NB4 (cell line): ENCODE results near the gene ANO1.

Experiments used
- DNase-seq: peaks from one replicate; pipeline ENCODE4 v3.0.0; 2010; ENCODE audit warnings: low read depth
- H3K4me3 ChIP-seq: one replicate; pipeline ENCODE4 v1.5.1; 2011; ENCODE audit warnings: mild to moderate bottlenecking, low read depth, low read length, moderate library complexity
- MYC ChIP-seq: IDR thresholded peaks from 2 replicates; pipeline ENCODE4 v1.6.1; 2011; ENCODE audit warnings: low read depth, low read length
- POLR2A ChIP-seq: IDR thresholded peaks from 2 replicates; pipeline ENCODE4 v1.6.1; 2011; ENCODE audit warnings: mild to moderate bottlenecking; ENCODE audit not compliant: insufficient read length; ENCODE audit errors: extremely low read depth
- TF ChIP-seq, protein P1 (sequence below): IDR thresholded peaks from 2 replicates; pipeline ENCODE4 v1.6.1; 2011; ENCODE audit warnings: low read depth, low read length
- TF ChIP-seq, protein P2 (sequence below): IDR thresholded peaks from one replicate; pipeline ENCODE4 v1.5.1; 2012; ENCODE audit warnings: low read depth, low read length

Gene ANO1

DNA sequence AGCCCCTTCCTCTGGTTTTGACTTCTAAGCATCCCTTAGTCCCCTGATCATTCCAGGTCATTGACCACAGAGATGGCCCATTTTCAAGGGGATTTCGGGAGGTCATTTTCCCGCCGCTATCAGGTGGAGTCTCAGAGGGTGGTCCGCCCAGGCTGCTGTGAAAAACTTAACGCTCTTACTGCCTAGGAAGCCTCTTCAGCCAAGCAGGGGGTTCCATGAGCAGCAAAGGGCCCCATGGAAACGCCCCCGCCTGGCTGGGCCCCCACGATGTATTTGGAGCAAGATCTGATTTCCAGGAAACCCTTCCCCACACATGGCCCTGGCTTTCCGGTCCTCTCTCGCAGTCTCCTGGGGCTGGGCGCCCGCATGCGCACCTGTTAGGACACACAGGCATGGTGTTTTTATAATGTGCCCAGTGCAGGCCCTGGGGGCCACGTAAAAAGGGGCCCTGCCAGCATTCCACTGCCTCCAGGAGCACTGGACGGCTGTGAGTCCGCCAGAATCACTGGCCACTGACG, 32.5 kb downstream of the ANO1 start:
- DNase-seq, result no peak
- no peak overlapping the region for H3K4me3 ChIP-seq
- TF ChIP-seq, protein P1, sequence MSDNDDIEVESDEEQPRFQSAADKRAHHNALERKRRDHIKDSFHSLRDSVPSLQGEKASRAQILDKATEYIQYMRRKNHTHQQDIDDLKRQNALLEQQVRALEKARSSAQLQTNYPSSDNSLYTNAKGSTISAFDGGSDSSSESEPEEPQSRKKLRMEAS, result no peak
- TF ChIP-seq, protein P2, sequence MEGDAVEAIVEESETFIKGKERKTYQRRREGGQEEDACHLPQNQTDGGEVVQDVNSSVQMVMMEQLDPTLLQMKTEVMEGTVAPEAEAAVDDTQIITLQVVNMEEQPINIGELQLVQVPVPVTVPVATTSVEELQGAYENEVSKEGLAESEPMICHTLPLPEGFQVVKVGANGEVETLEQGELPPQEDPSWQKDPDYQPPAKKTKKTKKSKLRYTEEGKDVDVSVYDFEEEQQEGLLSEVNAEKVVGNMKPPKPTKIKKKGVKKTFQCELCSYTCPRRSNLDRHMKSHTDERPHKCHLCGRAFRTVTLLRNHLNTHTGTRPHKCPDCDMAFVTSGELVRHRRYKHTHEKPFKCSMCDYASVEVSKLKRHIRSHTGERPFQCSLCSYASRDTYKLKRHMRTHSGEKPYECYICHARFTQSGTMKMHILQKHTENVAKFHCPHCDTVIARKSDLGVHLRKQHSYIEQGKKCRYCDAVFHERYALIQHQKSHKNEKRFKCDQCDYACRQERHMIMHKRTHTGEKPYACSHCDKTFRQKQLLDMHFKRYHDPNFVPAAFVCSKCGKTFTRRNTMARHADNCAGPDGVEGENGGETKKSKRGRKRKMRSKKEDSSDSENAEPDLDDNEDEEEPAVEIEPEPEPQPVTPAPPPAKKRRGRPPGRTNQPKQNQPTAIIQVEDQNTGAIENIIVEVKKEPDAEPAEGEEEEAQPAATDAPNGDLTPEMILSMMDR, result no peak
- TF ChIP-seq POLR2A, result no peak

DNA sequence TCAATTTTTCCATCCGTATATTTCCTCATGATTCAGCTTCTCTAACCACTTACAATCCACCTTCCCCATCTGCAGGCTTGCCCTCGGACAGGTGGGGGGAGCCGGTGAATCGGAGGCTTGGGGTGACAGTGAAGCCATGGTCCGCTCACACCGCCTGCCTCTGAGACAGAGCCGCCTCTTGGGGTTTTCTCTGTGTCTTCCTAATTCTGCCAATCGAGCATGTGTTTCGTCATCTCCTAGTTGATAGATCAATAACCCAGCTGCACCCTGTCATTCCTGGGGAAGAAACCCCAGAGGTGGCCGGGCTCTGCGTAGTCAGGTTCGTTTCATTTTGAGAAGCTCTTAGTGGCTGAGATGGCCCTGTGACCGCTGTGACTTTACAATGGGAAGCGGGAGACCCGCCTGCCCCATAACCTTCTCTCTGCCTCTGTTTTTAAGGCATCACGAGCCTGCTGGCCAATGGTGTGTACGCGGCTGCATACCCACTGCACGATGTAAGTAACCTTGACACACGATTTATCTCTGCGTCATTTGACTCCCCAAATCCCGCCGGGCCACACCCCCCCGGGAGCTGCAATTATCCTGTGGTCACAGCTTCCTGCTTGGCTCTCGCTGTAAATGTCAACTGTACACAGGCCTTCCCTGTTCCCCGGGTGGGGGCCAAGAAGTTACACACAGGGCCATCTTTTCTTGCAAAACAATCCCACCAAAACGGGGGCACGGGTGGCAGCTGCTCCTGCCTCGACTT, 33.3 kb downstream of the ANO1 start:
- no peak overlapping the region for H3K4me3 ChIP-seq
- TF ChIP-seq POLR2A, result no peak
- TF ChIP-seq, protein P2, result no peak
- no peak for TF ChIP-seq MYC
- TF ChIP-seq, protein P1, result no peak
- DNase-seq, result peak; percentile 78

DNA sequence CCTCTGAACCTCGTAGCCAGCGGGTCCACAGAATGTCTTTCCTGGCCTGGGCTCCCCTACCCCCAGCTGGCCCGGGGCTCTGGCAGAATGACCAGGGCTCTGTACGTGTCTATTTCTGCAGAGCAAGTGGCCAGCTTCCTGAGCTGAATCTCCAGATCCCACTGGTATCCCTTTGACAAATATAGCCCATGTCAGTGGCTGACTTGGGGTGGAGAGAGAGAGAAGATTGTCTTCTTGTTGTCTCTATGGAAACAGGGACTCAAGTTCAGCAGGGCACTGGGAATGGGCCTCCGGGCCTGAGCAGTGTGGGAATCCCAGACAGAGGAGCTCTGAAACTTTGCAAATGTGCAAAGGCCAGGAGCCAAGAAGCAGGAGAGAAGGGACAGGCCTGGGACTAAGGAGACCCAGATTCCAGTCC, 33.9 kb downstream of the ANO1 start:
- no peak for DNase-seq
- no peak overlapping the region for H3K4me3 ChIP-seq
- TF ChIP-seq, protein P2, result no peak
- TF ChIP-seq MYC (no peak), POLR2A (no peak)
- TF ChIP-seq, protein P1, result no peak

DNA sequence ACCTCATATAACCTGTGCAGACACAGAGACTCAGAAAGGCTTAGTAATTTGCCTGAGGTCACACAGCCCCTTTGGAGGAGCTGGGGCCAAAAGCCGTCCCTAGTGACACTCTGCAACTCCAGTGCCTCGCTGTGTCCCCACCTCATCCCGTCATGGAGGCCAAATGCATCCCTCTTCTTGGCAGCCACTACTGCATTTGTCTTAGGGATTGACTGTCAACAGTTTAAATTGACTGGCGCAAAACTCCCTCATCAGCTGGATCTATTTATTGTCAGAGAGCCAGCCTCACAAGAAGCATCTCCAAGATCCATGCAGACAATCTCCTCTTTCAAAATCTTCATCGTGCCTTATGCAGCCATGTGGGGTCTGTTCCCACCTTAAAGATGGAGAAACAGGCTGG, 35.7 kb downstream of the ANO1 start:
- H3K4me3 ChIP-seq, result no peak overlapping the region
- no peak for DNase-seq
- TF ChIP-seq, protein P2, result no peak
- TF ChIP-seq, protein P1, result no peak
- TF ChIP-seq POLR2A (no peak), MYC (no peak)

DNA sequence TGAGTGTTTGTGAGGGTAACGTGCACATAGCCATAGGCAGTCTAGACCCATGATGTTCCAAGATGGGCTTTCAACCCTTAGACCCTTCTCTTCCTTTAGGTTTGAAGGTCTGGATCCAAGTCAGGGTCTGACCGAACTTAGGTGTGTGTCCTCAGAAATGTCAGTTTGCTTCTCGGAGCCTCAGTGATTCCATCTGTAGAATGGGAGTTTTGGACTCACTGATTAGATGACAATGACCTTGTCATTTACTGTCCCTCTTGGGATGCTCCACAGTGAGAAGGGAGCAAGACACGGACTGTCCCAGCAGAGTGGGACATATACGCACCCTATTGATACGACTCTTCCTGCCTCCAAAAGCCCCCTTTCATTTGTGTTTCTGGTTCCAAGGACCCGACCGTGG, 37.7 kb downstream of the ANO1 start:
- TF ChIP-seq, protein P1, result no peak
- no peak for TF ChIP-seq MYC
- TF ChIP-seq, protein P2, result no peak
- no peak for TF ChIP-seq POLR2A
- no peak for DNase-seq
- no peak overlapping the region for H3K4me3 ChIP-seq
